AG09309 (cell line): ENCODE measurements around the gene SMAD4.
A peak's percentile ranks its signal among the peaks of the same experiment; 100 is the strongest.

Experiments used
- DNase-seq: peaks from one replicate; pipeline ENCODE4 v3.0.0-alpha.2; 2010; ENCODE audit warnings: low read depth
- H3K4me3 ChIP-seq: 2 replicates; pipeline ENCODE4 v1.5.1; 2011; ENCODE audit warnings: mild to moderate bottlenecking, low read depth, low read length, moderate library complexity; ENCODE audit not compliant: control insufficient read depth
- CTCF ChIP-seq: IDR thresholded peaks from 2 replicates; pipeline ENCODE4 v1.5.1; 2011; ENCODE audit warnings: mild to moderate bottlenecking, low read depth, low read length, inconsistent platforms; ENCODE audit not compliant: insufficient read depth, control insufficient read depth; ENCODE audit errors: missing control alignments

Gene SMAD4

DNA sequence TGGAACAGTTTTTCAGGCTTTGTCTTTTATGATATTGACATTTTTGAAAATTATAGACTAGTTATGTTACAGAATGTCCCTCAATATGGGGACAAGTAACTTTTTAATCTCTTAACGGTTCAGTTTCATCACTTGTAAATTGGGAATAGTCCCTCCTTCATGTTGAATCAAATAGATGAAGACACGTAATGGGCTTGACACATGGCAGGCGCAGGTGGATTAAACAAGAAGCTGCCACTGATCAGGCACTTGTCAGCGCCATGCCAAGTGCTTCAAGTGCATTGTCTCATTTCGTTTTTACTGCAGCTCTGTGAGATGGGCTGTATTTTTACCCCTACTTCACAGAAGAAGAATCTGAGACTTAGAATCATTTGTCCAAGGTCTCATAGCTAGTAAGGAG lies 9.5 kb upstream of the SMAD4 start:
- H3K4me3 ChIP-seq = no peak overlapping the region
- no peak for TF ChIP-seq CTCF
- no peak for DNase-seq

DNA sequence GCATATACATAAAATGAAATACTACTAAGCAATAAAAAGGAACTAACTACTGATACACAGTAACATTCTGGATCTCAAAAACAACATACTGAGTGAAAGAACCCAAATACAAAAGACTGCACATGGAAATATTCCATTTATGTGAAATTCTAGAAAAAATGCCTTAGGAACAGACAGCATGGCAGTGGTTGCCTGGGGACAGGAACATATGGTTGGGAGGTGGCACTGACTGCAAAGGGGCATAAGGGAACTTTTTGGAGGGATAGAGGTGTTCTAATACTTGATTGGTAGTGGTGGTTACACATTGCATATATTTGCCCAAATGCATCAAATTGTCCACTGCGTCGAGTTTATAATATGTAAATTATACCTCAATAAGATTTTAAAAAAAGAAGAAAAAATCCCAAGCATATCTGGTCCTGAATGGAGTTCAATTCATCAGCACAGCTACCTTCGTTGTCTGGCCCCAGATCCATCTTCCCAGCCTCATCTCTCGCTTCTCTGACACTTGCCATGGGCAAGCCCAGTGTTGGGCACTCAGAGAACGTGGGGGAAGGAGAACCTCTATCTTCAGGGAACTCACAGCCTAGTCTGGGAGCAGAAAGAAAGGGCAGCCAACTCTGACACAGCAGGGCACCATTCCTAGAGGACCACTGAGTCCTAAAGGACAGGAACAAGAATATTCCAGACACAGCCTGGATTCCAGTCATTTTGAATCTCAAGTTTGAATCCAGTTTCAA lies 8.6 kb upstream of the SMAD4 start:
- no peak for TF ChIP-seq CTCF
- no peak for DNase-seq

GRCh38 chr18:51025512-51025911 lies 4.5 kb upstream of the SMAD4 start:
- TF ChIP-seq CTCF = no peak
- no peak overlapping the region for H3K4me3 ChIP-seq
- no peak for DNase-seq

More for the DNA sequence above, 8.6 kb upstream of the SMAD4 start:
- H3K4me3 ChIP-seq = no peak overlapping the region

DNA sequence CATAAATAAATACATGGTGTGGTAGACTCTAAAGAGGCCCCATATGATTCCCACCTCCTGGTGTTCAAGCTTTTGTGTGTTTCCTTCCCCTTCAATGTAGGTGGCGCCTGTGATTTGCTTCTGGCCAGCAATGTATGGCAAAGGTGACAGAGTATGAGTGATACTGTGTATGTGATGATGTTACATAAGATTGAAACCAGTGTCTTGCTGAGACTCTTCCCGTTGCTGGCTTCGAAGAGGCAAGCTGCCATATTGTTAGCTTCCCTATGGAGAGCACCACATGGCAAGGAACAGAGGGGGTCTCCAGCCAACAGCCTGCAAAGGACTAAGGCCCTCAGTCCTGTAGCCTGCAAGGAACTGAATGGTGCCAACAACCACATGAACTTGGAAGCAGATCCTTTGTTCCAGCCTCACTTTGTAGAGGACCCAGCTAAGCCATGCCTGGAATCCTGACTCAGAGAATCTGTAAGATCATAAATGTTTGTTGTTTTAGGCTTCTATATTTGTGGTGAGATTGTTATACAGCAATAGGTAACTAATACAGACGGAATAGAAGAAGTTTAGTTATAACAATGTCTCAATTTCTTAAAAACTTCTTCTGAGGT lies 1.7 kb upstream of the SMAD4 start:
- DNase-seq = no peak
- no peak for TF ChIP-seq CTCF
- no peak overlapping the region for H3K4me3 ChIP-seq

DNA sequence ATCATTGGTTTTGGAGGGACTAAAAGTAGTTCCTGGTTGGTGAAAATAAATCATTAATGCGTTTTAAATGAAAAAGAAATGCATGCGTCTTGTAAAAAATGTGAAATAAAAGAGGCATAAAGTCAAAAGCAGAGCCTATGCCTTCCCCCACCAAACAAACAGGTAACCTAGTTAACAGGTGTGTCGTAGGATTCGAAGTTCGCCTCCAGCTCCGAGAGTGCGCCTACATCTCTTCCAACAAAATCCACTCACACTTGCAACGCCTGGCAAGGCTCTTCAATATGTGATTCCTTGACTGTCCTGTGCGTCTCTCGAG lies 677 bp upstream of the SMAD4 start:
- no peak for DNase-seq
- no peak for TF ChIP-seq CTCF
- peak overlapping the region; percentile 83 for H3K4me3 ChIP-seq

- no peak for TF ChIP-seq CTCF
- peak overlapping the region; percentile 83 for H3K4me3 ChIP-seq
- no peak for DNase-seq
Measured at GRCh38 chr18:51030537-51031258, 685 bp downstream of the SMAD4 start.
